HL-60 (cell line): ENCODE measurements around the gene HADH.
A peak's percentile ranks its signal among the peaks of the same experiment; 100 is the strongest.

Experiments used
- DNase-seq, 2 experiments: peaks; one replicate each; pipeline ENCODE4 v3.0.0-alpha.2; 2010 to 2020; ENCODE audit warnings: low read depth in 1 of 2, low spot score in 1 of 2
- H3K27ac ChIP-seq: fragments of 250-450 bp; sonication (Bioruptor Pico); replicated peaks from 2 replicates; pipeline ENCODE4 v1.5.1; 2020; ENCODE audit warnings: mild to moderate bottlenecking, moderate library complexity
- H3K27me3 ChIP-seq: fragments of 250-450 bp; sonication (Bioruptor Pico); 2 replicates; pipeline ENCODE4 v1.5.1; 2021; ENCODE audit warnings: mild to moderate bottlenecking, moderate library complexity; ENCODE audit not compliant: insufficient read depth, poor library complexity, severe bottlenecking
- H3K4me3 ChIP-seq: replicated peaks from 2 replicates; pipeline ENCODE4 v1.5.1; 2011; ENCODE audit warnings: mild to moderate bottlenecking, control low read depth, low read length; ENCODE audit not compliant: insufficient read depth
- GABPA ChIP-seq: IDR thresholded peaks from 2 replicates; pipeline ENCODE4 v1.6.1; 2012; ENCODE audit warnings: low read depth
- POLR2AphosphoS5 ChIP-seq: IDR thresholded peaks from 2 replicates; pipeline ENCODE4 v1.6.1; 2012; ENCODE audit warnings: low read depth
- SPI1 ChIP-seq: IDR thresholded peaks from 2 replicates; pipeline ENCODE4 v1.6.1; 2012; ENCODE audit warnings: low read depth, mild to moderate bottlenecking, borderline replicate concordance
- TF ChIP-seq, protein P1 (sequence below): IDR thresholded peaks from one replicate; pipeline ENCODE4 v1.5.1; 2011; ENCODE audit warnings: low read length, control low read depth, inconsistent platforms; ENCODE audit not compliant: insufficient read depth
- TF ChIP-seq, protein P2 (sequence below): IDR thresholded peaks from 2 replicates; pipeline ENCODE4 v1.6.1; 2012; ENCODE audit warnings: low read depth; ENCODE audit not compliant: insufficient replicate concordance

HADH gene

DNA sequence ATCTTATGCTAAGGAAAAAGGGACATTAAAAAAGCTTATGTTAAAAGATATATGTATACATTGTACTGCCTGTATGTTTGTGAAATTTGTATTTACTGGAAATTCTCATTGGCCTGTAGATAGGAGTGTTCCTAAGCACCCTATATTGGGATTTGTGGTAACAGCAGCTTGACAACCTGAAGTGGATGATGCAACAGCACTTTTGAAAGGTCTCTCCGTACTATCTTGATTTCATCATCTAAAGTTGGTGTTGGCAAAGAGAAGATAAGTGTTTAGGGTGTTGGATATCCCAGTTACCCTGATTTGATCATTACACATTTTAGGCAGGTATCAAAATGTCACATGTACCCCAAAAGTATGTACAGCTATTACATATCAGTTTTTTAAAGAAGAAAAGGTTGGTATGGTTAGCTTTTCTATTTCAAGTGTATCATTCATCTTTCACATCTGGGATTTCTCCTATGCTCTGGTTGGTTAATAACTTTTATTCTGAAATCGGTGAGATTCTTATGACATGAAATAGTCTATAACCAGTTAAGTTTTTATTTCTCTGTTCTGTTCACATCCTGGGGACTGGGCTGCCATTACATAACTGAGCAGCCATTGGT, 10.3 kb downstream of the HADH start:
- Histone ChIP-seq H3K27me3 (no peaks in the 10 kb centered on the region), H3K27ac (no peak overlapping the region), H3K4me3 (no peak overlapping the region)
- TF ChIP-seq GABPA (no peak), SPI1 (no peak), POLR2AphosphoS5 (no peak)
- TF ChIP-seq, protein P1, sequence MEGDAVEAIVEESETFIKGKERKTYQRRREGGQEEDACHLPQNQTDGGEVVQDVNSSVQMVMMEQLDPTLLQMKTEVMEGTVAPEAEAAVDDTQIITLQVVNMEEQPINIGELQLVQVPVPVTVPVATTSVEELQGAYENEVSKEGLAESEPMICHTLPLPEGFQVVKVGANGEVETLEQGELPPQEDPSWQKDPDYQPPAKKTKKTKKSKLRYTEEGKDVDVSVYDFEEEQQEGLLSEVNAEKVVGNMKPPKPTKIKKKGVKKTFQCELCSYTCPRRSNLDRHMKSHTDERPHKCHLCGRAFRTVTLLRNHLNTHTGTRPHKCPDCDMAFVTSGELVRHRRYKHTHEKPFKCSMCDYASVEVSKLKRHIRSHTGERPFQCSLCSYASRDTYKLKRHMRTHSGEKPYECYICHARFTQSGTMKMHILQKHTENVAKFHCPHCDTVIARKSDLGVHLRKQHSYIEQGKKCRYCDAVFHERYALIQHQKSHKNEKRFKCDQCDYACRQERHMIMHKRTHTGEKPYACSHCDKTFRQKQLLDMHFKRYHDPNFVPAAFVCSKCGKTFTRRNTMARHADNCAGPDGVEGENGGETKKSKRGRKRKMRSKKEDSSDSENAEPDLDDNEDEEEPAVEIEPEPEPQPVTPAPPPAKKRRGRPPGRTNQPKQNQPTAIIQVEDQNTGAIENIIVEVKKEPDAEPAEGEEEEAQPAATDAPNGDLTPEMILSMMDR = no peak
- TF ChIP-seq, protein P2, sequence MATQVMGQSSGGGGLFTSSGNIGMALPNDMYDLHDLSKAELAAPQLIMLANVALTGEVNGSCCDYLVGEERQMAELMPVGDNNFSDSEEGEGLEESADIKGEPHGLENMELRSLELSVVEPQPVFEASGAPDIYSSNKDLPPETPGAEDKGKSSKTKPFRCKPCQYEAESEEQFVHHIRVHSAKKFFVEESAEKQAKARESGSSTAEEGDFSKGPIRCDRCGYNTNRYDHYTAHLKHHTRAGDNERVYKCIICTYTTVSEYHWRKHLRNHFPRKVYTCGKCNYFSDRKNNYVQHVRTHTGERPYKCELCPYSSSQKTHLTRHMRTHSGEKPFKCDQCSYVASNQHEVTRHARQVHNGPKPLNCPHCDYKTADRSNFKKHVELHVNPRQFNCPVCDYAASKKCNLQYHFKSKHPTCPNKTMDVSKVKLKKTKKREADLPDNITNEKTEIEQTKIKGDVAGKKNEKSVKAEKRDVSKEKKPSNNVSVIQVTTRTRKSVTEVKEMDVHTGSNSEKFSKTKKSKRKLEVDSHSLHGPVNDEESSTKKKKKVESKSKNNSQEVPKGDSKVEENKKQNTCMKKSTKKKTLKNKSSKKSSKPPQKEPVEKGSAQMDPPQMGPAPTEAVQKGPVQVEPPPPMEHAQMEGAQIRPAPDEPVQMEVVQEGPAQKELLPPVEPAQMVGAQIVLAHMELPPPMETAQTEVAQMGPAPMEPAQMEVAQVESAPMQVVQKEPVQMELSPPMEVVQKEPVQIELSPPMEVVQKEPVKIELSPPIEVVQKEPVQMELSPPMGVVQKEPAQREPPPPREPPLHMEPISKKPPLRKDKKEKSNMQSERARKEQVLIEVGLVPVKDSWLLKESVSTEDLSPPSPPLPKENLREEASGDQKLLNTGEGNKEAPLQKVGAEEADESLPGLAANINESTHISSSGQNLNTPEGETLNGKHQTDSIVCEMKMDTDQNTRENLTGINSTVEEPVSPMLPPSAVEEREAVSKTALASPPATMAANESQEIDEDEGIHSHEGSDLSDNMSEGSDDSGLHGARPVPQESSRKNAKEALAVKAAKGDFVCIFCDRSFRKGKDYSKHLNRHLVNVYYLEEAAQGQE = no peak
- peak; percentile 39 to 60 for DNase-seq

DNA sequence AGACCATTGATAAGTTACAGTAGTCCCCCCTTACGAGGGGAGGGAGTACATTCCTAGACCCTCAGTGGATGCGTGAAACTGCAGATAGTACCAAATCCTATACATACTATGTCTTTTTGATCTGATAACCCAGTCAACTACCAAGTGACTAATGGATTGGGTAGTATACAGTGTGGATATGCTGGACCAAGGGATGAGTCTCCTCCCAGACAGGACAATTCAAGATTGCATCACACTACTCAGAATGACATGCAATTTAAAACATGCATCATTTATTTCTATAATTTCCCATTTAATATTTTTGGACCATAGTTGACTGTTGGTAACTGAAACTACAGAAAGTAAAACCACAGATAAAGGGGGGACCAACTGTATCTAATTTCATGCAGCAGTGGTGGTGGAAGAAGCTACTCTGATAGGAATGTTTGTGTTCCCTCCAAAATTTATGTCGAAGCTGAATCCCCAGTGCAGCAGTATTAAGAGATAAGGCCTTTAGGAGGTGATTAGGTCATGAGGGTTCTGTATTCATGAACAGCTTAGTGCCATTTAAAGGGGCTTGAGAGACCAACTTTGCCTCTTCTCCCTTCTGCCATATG, 11.9 kb downstream of the HADH start:
- H3K27ac ChIP-seq = no peak overlapping the region
- TF ChIP-seq, protein P2 = no peak
- TF ChIP-seq, protein P1 = no peak
- TF ChIP-seq POLR2AphosphoS5 (no peak), GABPA (no peak), SPI1 (no peak)
- no peak overlapping the region for H3K4me3 ChIP-seq
- DNase-seq = no peak
- no peaks in the 10 kb centered on the region for H3K27me3 ChIP-seq

DNA sequence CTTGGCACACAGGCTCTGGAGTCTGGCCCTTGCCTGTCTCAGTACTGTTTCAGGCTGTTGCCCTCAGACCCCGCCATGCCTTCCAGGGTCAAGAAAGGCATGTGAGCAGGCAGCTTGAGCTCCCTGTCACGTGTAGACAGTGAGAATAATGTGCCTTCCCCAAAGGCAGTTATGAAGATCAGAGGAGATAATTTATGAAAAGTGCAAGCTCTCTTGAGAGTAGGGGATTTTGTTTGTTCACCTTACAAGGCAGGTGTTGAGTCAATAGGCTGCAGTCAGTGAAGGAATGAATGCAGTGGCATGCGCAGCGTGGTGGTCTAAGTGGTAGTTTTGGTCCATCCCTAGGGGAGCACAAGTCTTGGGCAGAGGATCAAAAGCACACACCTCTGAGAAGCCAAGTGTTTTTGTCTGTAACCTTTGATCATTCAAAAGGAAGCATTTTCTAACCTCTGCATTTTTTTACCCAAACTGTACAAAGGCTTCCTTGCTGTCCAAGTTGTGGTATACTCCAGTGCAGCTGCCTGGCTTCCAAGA, 14.4 kb downstream of the HADH start:
- no peak for DNase-seq
- TF ChIP-seq, protein P2 = no peak
- TF ChIP-seq POLR2AphosphoS5 = no peak
- Histone ChIP-seq H3K27ac (no peak overlapping the region), H3K27me3 (no peaks in the 10 kb centered on the region), H3K4me3 (no peak overlapping the region)
